NCI-H524 (cell line): ENCODE measurements around the gene TBC1D3B.
"Not testable (repeated sequence)": the region's sequence is repeated elsewhere in the genome, so short reads cannot be mapped to it uniquely, and the experiment has no call there.

Experiments used
- DNase-seq, 2 experiments: peaks; one replicate each; lab custom pipeline; 2025; lab: John Stamatoyannopoulos, UW

Gene TBC1D3B

GRCh38 chr17:36176536-36176935, at the start of gene TBC1D3B:
Gene TBC1D3B, minus strand, starts transcription at chr17:36176636. Its CDS starts 1,586 bp downstream, at chr17:36175050.
- DNase-seq = not testable (repeated sequence)

- not testable (repeated sequence) for DNase-seq
Observed at GRCh38 chr17:36222967-36223366, 46.5 kb upstream of the TBC1D3B start.

- not testable (repeated sequence) for DNase-seq
Observed at GRCh38 chr17:36221581-36222100, 45.2 kb upstream of the TBC1D3B start.

- not testable (repeated sequence) for DNase-seq
Observed at GRCh38 chr17:36220737-36221580, 44.5 kb upstream of the TBC1D3B start.

- not testable (repeated sequence) for DNase-seq
Observed at GRCh38 chr17:36219556-36219955, 43.1 kb upstream of the TBC1D3B start.

- DNase-seq = not testable (repeated sequence)
Observed at GRCh38 chr17:36215406-36216308, 39.2 kb upstream of the TBC1D3B start.

GRCh38 chr17:36214918-36215317, 38.5 kb upstream of the TBC1D3B start:
- DNase-seq = no peak

GRCh38 chr17:36213695-36214094, 37.3 kb upstream of the TBC1D3B start:
- no peak for DNase-seq

GRCh38 chr17:36212966-36213365, 36.5 kb upstream of the TBC1D3B start:
- no peak for DNase-seq

- no peak for DNase-seq
Observed at GRCh38 chr17:36212272-36212605, 35.8 kb upstream of the TBC1D3B start.

- not testable (repeated sequence) for DNase-seq
Observed at GRCh38 chr17:36211484-36212271, 35.2 kb upstream of the TBC1D3B start.

GRCh38 chr17:36210439-36211211, 34.2 kb upstream of the TBC1D3B start, which contains the start of gene CCL4L2:
Gene CCL4L2, plus strand, starts transcription at chr17:36211063.
- not testable (repeated sequence) for DNase-seq

GRCh38 chr17:36209575-36209974, 33.1 kb upstream of the TBC1D3B start:
- DNase-seq = no peak

- DNase-seq = not testable (repeated sequence)
Observed at GRCh38 chr17:36207383-36207782, 30.9 kb upstream of the TBC1D3B start.

GRCh38 chr17:36206486-36206821, 30.0 kb upstream of the TBC1D3B start:
- DNase-seq = not testable (repeated sequence)

GRCh38 chr17:36205637-36206485, 29.4 kb upstream of the TBC1D3B start:
- no peak for DNase-seq

- DNase-seq = no peak
Observed at GRCh38 chr17:36204724-36205500, 28.5 kb upstream of the TBC1D3B start.

- no peak for DNase-seq
Observed at GRCh38 chr17:36203335-36203734, 26.9 kb upstream of the TBC1D3B start.

GRCh38 chr17:36201506-36201905, 25.1 kb upstream of the TBC1D3B start:
- DNase-seq = not testable (repeated sequence)
